ENCODE measurements around the gene CFAP20DC.

Gene CFAP20DC

GRCh38 chr3:58866079-58866478 lies 183.7 kb downstream of the CFAP20DC start:
- no peak overlapping the region for H3K4me3 ChIP-seq (ENCODE audit: low read depth, low read length)
- TF ChIP-seq POLR2A (IDR thresholded peaks at IDR 0.05; ENCODE audit: extremely low read depth, insufficient read length) (no peak), MAX (IDR thresholded peaks at IDR 0.05; ENCODE audit: low read depth, low read length) (no peak), CTCF (IDR thresholded peaks at IDR 0.05; ENCODE audit: low read depth, low read length) (no peak), MYC (IDR thresholded peaks at IDR 0.05; ENCODE audit: low read depth, low read length) (no peak)
- no peak for DNase-seq (ENCODE audit: low read depth)

GRCh38 chr3:58864480-58864879 lies 185.3 kb downstream of the CFAP20DC start:
- H3K4me3 ChIP-seq (ENCODE audit: low read depth, low read length) = no peak overlapping the region
- no peak for DNase-seq (ENCODE audit: low read depth)
- TF ChIP-seq MAX (IDR thresholded peaks at IDR 0.05; ENCODE audit: low read depth, low read length) (no peak), MYC (IDR thresholded peaks at IDR 0.05; ENCODE audit: low read depth, low read length) (no peak), POLR2A (IDR thresholded peaks at IDR 0.05; ENCODE audit: extremely low read depth, insufficient read length) (no peak)

- no peak for TF ChIP-seq POLR2A (IDR thresholded peaks at IDR 0.05; ENCODE audit: extremely low read depth, insufficient read length)
- no peak for TF ChIP-seq MYC (IDR thresholded peaks at IDR 0.05; ENCODE audit: low read depth, low read length)
- no peak for TF ChIP-seq CTCF (IDR thresholded peaks at IDR 0.05; ENCODE audit: low read depth, low read length)
- no peak for TF ChIP-seq MAX (IDR thresholded peaks at IDR 0.05; ENCODE audit: low read depth, low read length)
- DNase-seq (ENCODE audit: low read depth) = no peak
- H3K4me3 ChIP-seq (ENCODE audit: low read depth, low read length) = no peak overlapping the region
Measured at GRCh38 chr3:58863206-58863605, 186.6 kb downstream of the CFAP20DC start.

- TF ChIP-seq MAX (IDR thresholded peaks at IDR 0.05; ENCODE audit: low read depth, low read length) (no peak), MYC (IDR thresholded peaks at IDR 0.05; ENCODE audit: low read depth, low read length) (no peak), CTCF (IDR thresholded peaks at IDR 0.05; ENCODE audit: low read depth, low read length) (no peak), POLR2A (IDR thresholded peaks at IDR 0.05; ENCODE audit: extremely low read depth, insufficient read length) (no peak)
- no peak overlapping the region for H3K4me3 ChIP-seq (ENCODE audit: low read depth, low read length)
- no peak for DNase-seq (ENCODE audit: low read depth)
Measured at GRCh38 chr3:58861551-58861950, 188.3 kb downstream of the CFAP20DC start.

GRCh38 chr3:58858126-58858525 lies 191.7 kb downstream of the CFAP20DC start:
- no peak for TF ChIP-seq CTCF (IDR thresholded peaks at IDR 0.05; ENCODE audit: low read depth, low read length)
- TF ChIP-seq POLR2A (IDR thresholded peaks at IDR 0.05; ENCODE audit: extremely low read depth, insufficient read length) = no peak
- no peak for TF ChIP-seq MYC (IDR thresholded peaks at IDR 0.05; ENCODE audit: low read depth, low read length)
- TF ChIP-seq MAX (IDR thresholded peaks at IDR 0.05; ENCODE audit: low read depth, low read length) = no peak
- no peak overlapping the region for H3K4me3 ChIP-seq (ENCODE audit: low read depth, low read length)
- DNase-seq (ENCODE audit: low read depth) = no peak

- no peak for DNase-seq (ENCODE audit: low read depth)
- TF ChIP-seq MYC (IDR thresholded peaks at IDR 0.05; ENCODE audit: low read depth, low read length) (no peak), CTCF (IDR thresholded peaks at IDR 0.05; ENCODE audit: low read depth, low read length) (no peak), POLR2A (IDR thresholded peaks at IDR 0.05; ENCODE audit: extremely low read depth, insufficient read length) (no peak), MAX (IDR thresholded peaks at IDR 0.05; ENCODE audit: low read depth, low read length) (no peak)
- H3K4me3 ChIP-seq (ENCODE audit: low read depth, low read length) = no peak overlapping the region
Measured at GRCh38 chr3:58857402-58857801, 192.4 kb downstream of the CFAP20DC start.
